Right lobe of liver (tissue), 4 donors: ENCODE measurements around the gene UNC119B.

Source experiments
- CTCF ChIP-seq, 4 donors: fragments of 200-600 bp in 3 of 4; fragments of 450-650 bp in 1 of 4; IDR thresholded peaks; one replicate each; pipeline versions ENCODE4 v1.5.1 to v1.8.0; 2016 to 2022; ENCODE audit warnings: antibody characterized with exemption in 4 of 4, mild to moderate bottlenecking in 2 of 4
- POLR2A ChIP-seq: fragments of 450-650 bp; IDR thresholded peaks from one replicate; pipeline ENCODE4 v1.6.1; 2017; ENCODE audit warnings: antibody characterized with exemption, mild to moderate bottlenecking
- donor health status: DM: no; HTN: no; CAD: no.
- donor health status: DM: no; HTN: no; CAD: no.
- donor health status: DM: no; HTN: yes; CAD: no.

- no peak for TF ChIP-seq POLR2A
- TF ChIP-seq CTCF (IDR thresholded peaks at IDR 0.05) = no peak
These were observed 21.7 kb upstream of the UNC119B start for GRCh38 chr12:120688527-120689071.
